MM.1S (cell line): ENCODE measurements around the gene INSR.

Experiments
- DNase-seq: peaks from one replicate; pipeline ENCODE4 v3.0.0-alpha.2; 2015
- H2AFZ ChIP-seq: fragments of 300-600 bp; sonication (generic); 2 replicates; pipeline ENCODE4 v1.6.0; 2016; ENCODE audit warnings: antibody characterized with exemption, low read length
- H3F3A ChIP-seq: fragments of 300-600 bp; sonication (generic); 2 replicates; pipeline ENCODE4 v1.6.1; 2016; ENCODE audit warnings: mild to moderate bottlenecking, antibody characterized with exemption, low read length, moderate library complexity, mixed read lengths; ENCODE audit not compliant: insufficient read depth
- H3K27ac ChIP-seq: fragments of 300-600 bp; sonication (generic); 2 replicates; pipeline ENCODE4 v1.5.1; 2016; ENCODE audit warnings: mild to moderate bottlenecking, low read length
- H3K27me3 ChIP-seq: fragments of 300-600 bp; sonication (generic); replicated peaks from 2 replicates; pipeline ENCODE4 v1.6.0; 2016; ENCODE audit warnings: low read length; ENCODE audit not compliant: insufficient read depth
- H3K36me3 ChIP-seq: fragments of 300-600 bp; sonication (generic); replicated peaks from 2 replicates; pipeline ENCODE4 v1.6.1; 2016; ENCODE audit warnings: mild to moderate bottlenecking, low read length, mixed read lengths; ENCODE audit not compliant: insufficient read depth
- H3K4me1 ChIP-seq: fragments of 300-600 bp; sonication (generic); 2 replicates; pipeline ENCODE4 v1.6.1; 2016; ENCODE audit warnings: low read length, mixed read lengths
- H3K4me2 ChIP-seq: fragments of 300-600 bp; sonication (generic); 2 replicates; pipeline ENCODE4 v1.6.0; 2016; ENCODE audit warnings: low read depth, low read length
- H3K4me3 ChIP-seq: fragments of 300-600 bp; sonication (generic); 2 replicates; pipeline ENCODE4 v1.5.1; 2016; ENCODE audit warnings: low read length, mixed read lengths
- H3K79me2 ChIP-seq: fragments of 300-600 bp; sonication (generic); 2 replicates; pipeline ENCODE4 v1.6.1; 2016; ENCODE audit warnings: mixed run types, low read length, mixed read lengths
- H3K9ac ChIP-seq: fragments of 300-600 bp; sonication (generic); 2 replicates; pipeline ENCODE4 v1.6.1; 2016; ENCODE audit warnings: low read length, mixed read lengths
- H3K9me2 ChIP-seq: fragments of 300-600 bp; sonication (generic); replicated peaks from 2 replicates; pipeline ENCODE4 v1.6.1; 2016; ENCODE audit warnings: mild to moderate bottlenecking, low read length, mixed read lengths; ENCODE audit not compliant: insufficient read depth
- H3K9me3 ChIP-seq: fragments of 300-600 bp; sonication (generic); replicated peaks from 2 replicates; pipeline ENCODE4 v1.6.1; 2016; ENCODE audit warnings: mild to moderate bottlenecking, low read length, mixed read lengths; ENCODE audit not compliant: insufficient read depth
- H4K20me1 ChIP-seq: fragments of 300-600 bp; sonication (generic); 2 replicates; pipeline ENCODE4 v1.6.1; 2016; ENCODE audit warnings: mild to moderate bottlenecking, low read length, moderate library complexity, mixed read lengths; ENCODE audit not compliant: insufficient read depth
- EZH2 ChIP-seq: fragments of 300-600 bp; sonication (generic); optimal IDR thresholded peaks from 2 replicates; pipeline ENCODE3; 2017; ENCODE audit warnings: low read depth, mild to moderate bottlenecking, antibody characterized with exemption, low read length, mixed read lengths
- EZH2phosphoT487 ChIP-seq: fragments of 300-600 bp; sonication (generic); IDR thresholded peaks from 2 replicates; pipeline ENCODE4 v1.6.1; 2018; ENCODE audit warnings: antibody characterized with exemption, low read length
- TF ChIP-seq, protein P1 (sequence below): fragments of 300-600 bp; sonication (generic); IDR thresholded peaks from 2 replicates; pipeline ENCODE4 v1.5.1; 2016; ENCODE audit warnings: antibody characterized with exemption, low read length, mixed read lengths

The INSR gene

DNA sequence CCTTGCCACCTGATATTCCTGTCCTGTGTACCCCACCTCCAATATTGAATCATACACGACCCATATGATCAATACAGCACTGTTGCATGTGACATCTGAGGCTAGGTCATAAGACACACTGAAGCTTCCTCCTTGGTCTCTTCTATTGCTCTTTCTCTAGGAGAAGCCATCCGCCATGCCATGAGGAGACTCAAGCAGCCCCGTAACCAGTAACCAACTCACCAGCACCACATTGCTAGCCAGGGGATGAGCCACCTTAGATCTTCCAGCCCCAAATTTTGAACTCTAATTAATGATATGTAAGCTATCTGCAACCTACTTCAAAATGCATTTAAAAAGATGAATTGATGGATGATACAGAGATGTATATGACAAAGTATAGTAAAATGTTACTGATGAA, 196.1 kb downstream of the INSR start:
- TF ChIP-seq, protein P1, sequence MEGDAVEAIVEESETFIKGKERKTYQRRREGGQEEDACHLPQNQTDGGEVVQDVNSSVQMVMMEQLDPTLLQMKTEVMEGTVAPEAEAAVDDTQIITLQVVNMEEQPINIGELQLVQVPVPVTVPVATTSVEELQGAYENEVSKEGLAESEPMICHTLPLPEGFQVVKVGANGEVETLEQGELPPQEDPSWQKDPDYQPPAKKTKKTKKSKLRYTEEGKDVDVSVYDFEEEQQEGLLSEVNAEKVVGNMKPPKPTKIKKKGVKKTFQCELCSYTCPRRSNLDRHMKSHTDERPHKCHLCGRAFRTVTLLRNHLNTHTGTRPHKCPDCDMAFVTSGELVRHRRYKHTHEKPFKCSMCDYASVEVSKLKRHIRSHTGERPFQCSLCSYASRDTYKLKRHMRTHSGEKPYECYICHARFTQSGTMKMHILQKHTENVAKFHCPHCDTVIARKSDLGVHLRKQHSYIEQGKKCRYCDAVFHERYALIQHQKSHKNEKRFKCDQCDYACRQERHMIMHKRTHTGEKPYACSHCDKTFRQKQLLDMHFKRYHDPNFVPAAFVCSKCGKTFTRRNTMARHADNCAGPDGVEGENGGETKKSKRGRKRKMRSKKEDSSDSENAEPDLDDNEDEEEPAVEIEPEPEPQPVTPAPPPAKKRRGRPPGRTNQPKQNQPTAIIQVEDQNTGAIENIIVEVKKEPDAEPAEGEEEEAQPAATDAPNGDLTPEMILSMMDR = no peak
- TF ChIP-seq EZH2phosphoT487 = no peak
- TF ChIP-seq EZH2 = no peak
- Histone ChIP-seq H3K4me1 (peaks cover 10% of the 10 kb centered on the region; the same call in 1 of the 2 replicates), H4K20me1 (no peaks in the 10 kb centered on the region), H3K4me2 (peak overlapping the region; percentile 61), H3K27me3 (no peaks in the 10 kb centered on the region), H3K36me3 (no peaks in the 10 kb centered on the region), H3K4me3 (peak overlapping the region; percentile 70), H3K9ac (no peak overlapping the region; the same call in 1 of the 2 replicates), H3K9me3 (no peaks in the 10 kb centered on the region), H3K27ac (no peak overlapping the region), H2AFZ (peak overlapping the region; percentile 67; the same call in 1 of the 2 replicates), H3F3A (0 out of 2 replicates have a peak, but pooled peaks cover 13% of the 10 kb centered on the region), H3K79me2 (no peaks in the 10 kb centered on the region), H3K9me2 (no peaks in the 10 kb centered on the region)
- no peak for DNase-seq

DNA sequence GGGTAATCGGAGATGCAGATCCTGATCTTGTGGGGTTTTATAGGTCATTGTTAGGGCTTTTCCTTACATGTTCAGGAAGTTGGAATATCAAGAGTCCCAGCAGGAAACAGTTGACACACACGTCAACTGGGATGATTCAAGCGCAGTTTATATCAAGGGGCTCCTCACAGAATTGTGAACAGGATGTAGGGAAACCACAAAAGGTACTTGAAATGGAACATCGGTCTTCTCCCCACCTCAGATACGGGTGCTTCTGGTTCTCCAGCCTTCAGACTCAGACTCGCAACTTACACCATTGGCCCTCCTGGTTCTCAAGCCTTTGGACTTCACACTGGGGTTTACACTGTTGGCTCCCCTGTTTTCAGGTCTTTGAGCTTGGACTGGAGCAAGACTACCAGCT, 205.2 kb downstream of the INSR start:
- Histone ChIP-seq H3K4me2 (no peak overlapping the region), H3K9me2 (no peaks in the 10 kb centered on the region), H3K27ac (no peak overlapping the region), H3K4me3 (no peak overlapping the region), H3K36me3 (peaks cover 4% of the 10 kb centered on the region), H3F3A (no peaks in the 10 kb centered on the region; the same call in 1 of the 2 replicates), H3K79me2 (no peaks in the 10 kb centered on the region), H3K4me1 (no peaks in the 10 kb centered on the region), H4K20me1 (no peaks in the 10 kb centered on the region), H3K27me3 (no peaks in the 10 kb centered on the region), H3K9ac (no peak overlapping the region), H2AFZ (no peak overlapping the region), H3K9me3 (peaks cover 4% of the 10 kb centered on the region)
- TF ChIP-seq EZH2 = no peak
- no peak for TF ChIP-seq EZH2phosphoT487
- TF ChIP-seq, protein P1 = no peak
- no peak for DNase-seq

DNA sequence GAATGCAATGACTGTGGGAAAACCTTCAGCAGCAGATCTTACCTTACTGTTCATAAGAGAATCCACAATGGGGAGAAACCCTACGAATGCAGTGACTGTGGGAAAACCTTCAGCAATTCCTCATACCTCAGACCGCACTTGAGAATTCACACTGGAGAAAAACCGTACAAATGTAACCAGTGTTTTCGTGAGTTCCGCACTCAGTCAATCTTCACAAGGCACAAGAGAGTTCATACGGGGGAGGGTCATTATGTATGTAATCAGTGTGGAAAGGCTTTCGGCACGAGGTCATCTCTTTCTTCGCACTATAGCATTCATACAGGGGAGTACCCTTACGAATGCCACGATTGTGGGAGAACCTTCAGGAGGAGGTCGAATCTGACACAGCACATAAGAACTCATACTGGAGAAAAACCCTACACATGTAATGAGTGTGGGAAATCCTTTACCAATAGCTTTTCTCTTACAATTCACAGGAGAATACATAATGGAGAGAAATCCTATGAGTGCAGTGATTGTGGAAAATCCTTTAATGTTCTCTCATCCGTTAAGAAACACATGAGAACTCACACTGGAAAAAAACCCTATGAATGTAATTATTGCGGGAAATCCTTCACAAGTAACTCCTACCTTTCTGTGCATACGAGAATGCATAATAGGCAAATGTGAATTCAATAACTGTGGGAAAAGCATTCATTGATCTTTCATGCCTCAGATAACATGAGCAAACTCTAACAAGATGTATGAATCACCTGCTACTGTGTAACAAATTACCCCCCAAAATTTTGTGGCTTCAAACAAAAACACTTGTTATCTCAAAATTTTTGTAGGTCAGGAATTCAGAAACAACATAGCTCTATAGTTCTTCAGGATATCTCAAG, 210.9 kb downstream of the INSR start:
- no peaks in the 10 kb centered on the region for H3K79me2 ChIP-seq
- H3K4me2 ChIP-seq = no peak overlapping the region
- H3K9ac ChIP-seq = no peak overlapping the region
- no peak overlapping the region for H3K27ac ChIP-seq
- H4K20me1 ChIP-seq = no peaks in the 10 kb centered on the region
- peaks cover 58% of the 10 kb centered on the region for H3K36me3 ChIP-seq
- no peaks in the 10 kb centered on the region for H3K4me1 ChIP-seq
- no peaks in the 10 kb centered on the region for H3K27me3 ChIP-seq
- H3F3A ChIP-seq = 0 out of 2 replicates have a peak, but pooled peaks cover 8% of the 10 kb centered on the region
- no peak for DNase-seq
- TF ChIP-seq, protein P1 = no peak
- TF ChIP-seq EZH2phosphoT487 (no peak), EZH2 (no peak)
- peaks cover 18% of the 10 kb centered on the region for H3K9me3 ChIP-seq
- H3K4me3 ChIP-seq = no peak overlapping the region
- no peak overlapping the region for H2AFZ ChIP-seq
- H3K9me2 ChIP-seq = no peaks in the 10 kb centered on the region
